HG03064 (cell line): ENCODE measurements around the gene ISG15.
"Not testable (repeated sequence)": the region's sequence is repeated elsewhere in the genome, so short reads cannot be mapped to it uniquely, and the experiment has no call there.

Experiments
- ATAC-seq: cut with Tn5 transposase; IDR thresholded peaks from one replicate; pipeline ENCODE4 v1.9.1; 2021; ENCODE audit warnings: low read depth; ENCODE audit not compliant: unreplicated experiment

ISG15 gene

GRCh38 chr1:1006305-1007159 lies 6.8 kb upstream of the ISG15 start:
- no peak for ATAC-seq

GRCh38 chr1:1010131-1010530 lies 3.2 kb upstream of the ISG15 start:
- ATAC-seq = not testable (repeated sequence)

GRCh38 chr1:1011396-1011949 lies 1.8 kb upstream of the ISG15 start:
- no peak for ATAC-seq

- not testable (repeated sequence) for ATAC-seq
Measured at GRCh38 chr1:1012736-1013104, 577 bp upstream of the ISG15 start.

GRCh38 chr1:1013922-1014648 lies 788 bp downstream of the ISG15 start:
- ATAC-seq = no peak

GRCh38 chr1:1014799-1015681 lies 1.7 kb downstream of the ISG15 start:
- no peak for ATAC-seq

- ATAC-seq = not testable (repeated sequence)
Measured at GRCh38 chr1:1017397-1018320, 4.4 kb downstream of the ISG15 start.

GRCh38 chr1:1018321-1018685 lies 5.0 kb downstream of the ISG15 start:
- ATAC-seq = not testable (repeated sequence)

GRCh38 chr1:1019122-1019999 lies 6.1 kb downstream of the ISG15 start:
- peak; percentile 58 for ATAC-seq

- peak; percentile 32 for ATAC-seq
Measured at GRCh38 chr1:1020000-1020404, 6.7 kb downstream of the ISG15 start, which contains the start of gene AGRN. TSS of gene AGRN (plus strand) at chr1:1020120. CDS start at chr1:1020173, 53 bp downstream.

- peak; percentile 10 for ATAC-seq
Measured at GRCh38 chr1:1020415-1021009, 7.2 kb downstream of the ISG15 start.

GRCh38 chr1:1021010-1021919 lies 8.0 kb downstream of the ISG15 start:
- ATAC-seq = no peak

GRCh38 chr1:1021920-1022259 lies 8.6 kb downstream of the ISG15 start:
- no peak for ATAC-seq

- ATAC-seq = no peak
Measured at GRCh38 chr1:1022302-1023009, 9.2 kb downstream of the ISG15 start.

GRCh38 chr1:1023700-1024099 lies 10.4 kb downstream of the ISG15 start:
- no peak for ATAC-seq

- no peak for ATAC-seq
Measured at GRCh38 chr1:1024149-1024770, 11.0 kb downstream of the ISG15 start.
